Activated CD4-positive, alpha-beta T cell treated with anti-CD3 and anti-CD28 coated beads, Interleukin-2, amount 50 U/mL, for 16 hours (primary cell): Measurements from ENCODE around the gene ASTN1.
A peak's percentile ranks its signal among the peaks of the same experiment; 100 is the strongest.

Experiments used
- DNase-seq: peaks from one replicate; pipeline ENCODE4 v3.0.0-alpha.2; 2020

Gene ASTN1

GRCh38 chr1:177164380-177165068, at the start of gene ASTN1:
Gene ASTN1, minus strand, starts transcription at chr1:177164712. Its CDS starts 36 bp downstream, at chr1:177164676.
- DNase-seq = no peak

- DNase-seq = no peak
Measured at GRCh38 chr1:177211231-177211630, 46.7 kb upstream of the ASTN1 start.

GRCh38 chr1:177210071-177210470, 45.6 kb upstream of the ASTN1 start:
- DNase-seq = no peak

GRCh38 chr1:177209357-177209756, 44.8 kb upstream of the ASTN1 start:
- DNase-seq = no peak

GRCh38 chr1:177208920-177209319, 44.4 kb upstream of the ASTN1 start:
- no peak for DNase-seq

GRCh38 chr1:177206831-177207355, 42.4 kb upstream of the ASTN1 start:
- DNase-seq = no peak

- DNase-seq = no peak
Measured at GRCh38 chr1:177200290-177200689, 35.8 kb upstream of the ASTN1 start.

- DNase-seq = no peak
Measured at GRCh38 chr1:177198243-177198642, 33.7 kb upstream of the ASTN1 start.

GRCh38 chr1:177190308-177190970, 25.9 kb upstream of the ASTN1 start:
- DNase-seq = no peak

- no peak for DNase-seq
Measured at GRCh38 chr1:177186639-177187038, 22.1 kb upstream of the ASTN1 start.

GRCh38 chr1:177185209-177185608, 20.7 kb upstream of the ASTN1 start:
- no peak for DNase-seq

GRCh38 chr1:177183836-177184235, 19.3 kb upstream of the ASTN1 start:
- DNase-seq = no peak

- peak; percentile 51 for DNase-seq
Measured at GRCh38 chr1:177181631-177182291, 17.2 kb upstream of the ASTN1 start.

GRCh38 chr1:177181280-177181630, 16.7 kb upstream of the ASTN1 start:
- no peak for DNase-seq

- DNase-seq = no peak
Measured at GRCh38 chr1:177174921-177175634, 10.6 kb upstream of the ASTN1 start.

GRCh38 chr1:177173976-177174375, 9.5 kb upstream of the ASTN1 start:
- no peak for DNase-seq

GRCh38 chr1:177172866-177173265, 8.4 kb upstream of the ASTN1 start:
- DNase-seq = no peak

- no peak for DNase-seq
Measured at GRCh38 chr1:177172272-177172671, 7.8 kb upstream of the ASTN1 start.

- DNase-seq = no peak
Measured at GRCh38 chr1:177171536-177172123, 7.1 kb upstream of the ASTN1 start.

- DNase-seq = peak; percentile 12
Measured at GRCh38 chr1:177170756-177171535, 6.4 kb upstream of the ASTN1 start, which contains the start of gene BRINP2. Gene BRINP2, plus strand, starts transcription at chr1:177170958. Its CDS starts 58,919 bp downstream, at chr1:177229877.

GRCh38 chr1:177165069-177165439, 542 bp upstream of the ASTN1 start:
- no peak for DNase-seq

- no peak for DNase-seq
Measured at GRCh38 chr1:177163844-177164379, 600 bp downstream of the ASTN1 start.
